Activated B cell treated with CpG ODN at 0.5 μM for 24 hours (primary cell): ENCODE results near the gene TNFRSF4. TPM values are rescaled to one million over a fixed set of nuclear protein-coding genes. Genes with fewer than 3 reads are reported as not detected.

Experiments
- ATAC-seq: fragments of 200-7000 bp; cut with Tn5 transposase; one replicate; pipeline ENCODE4 v1.10.0; 2021; ENCODE audit warnings: low read depth, mild to moderate bottlenecking, moderate library complexity
- CTCF ChIA-PET: fragments of 350-600 bp; sonication (Branson Sonifier 250); formaldehyde crosslinking; loops from one replicate; lab custom pipeline; 2021; ENCODE audit warnings: antibody characterized with exemption; lab: Charles Lee
- POLR2A ChIA-PET: fragments of 350-600 bp; sonication (Branson Sonifier 250); formaldehyde crosslinking; loops from one replicate; lab custom pipeline; 2021; ENCODE audit warnings: antibody characterized with exemption; lab: Charles Lee
- DNase-seq: peaks from one replicate; pipeline ENCODE4 v3.0.0; 2022
- H3K27ac Mint-ChIP-seq: one replicate; pipeline ENCODE4 v1.8.0; 2020; ENCODE audit warnings: mixed read lengths
- H3K27me3 Mint-ChIP-seq: one replicate; pipeline ENCODE4 v1.8.0; 2021; ENCODE audit warnings: mixed read lengths
- H3K36me3 Mint-ChIP-seq: one replicate; pipeline ENCODE4 v1.8.0; 2021; ENCODE audit warnings: low read depth, mixed read lengths
- H3K4me1 Mint-ChIP-seq: one replicate; pipeline ENCODE4 v1.8.0; 2021; ENCODE audit warnings: mixed read lengths
- H3K4me3 Mint-ChIP-seq: one replicate; pipeline ENCODE4 v1.8.0; 2020; ENCODE audit warnings: mild to moderate bottlenecking, mixed read lengths
- H3K9me3 Mint-ChIP-seq: one replicate; pipeline ENCODE4 v1.8.0; 2020; ENCODE audit warnings: mixed read lengths
- CTCF ChIP-seq: fragments of 200-600 bp; IDR thresholded peaks from one replicate; pipeline ENCODE4 v1.8.0; 2022; ENCODE audit warnings: antibody characterized with exemption, mild to moderate bottlenecking
- intact Hi-C: fragments of 100-400 bp; cut with micrococcal nuclease; formaldehyde crosslinking; loops from one replicate; pipeline ENCODE4 v1.15.1; 2024
- total RNA-seq: library from RNA; stranded (reverse); gene quantifications from 2 replicates; pipeline ENCODE4 v1.2.3, GENCODE V29; 2022

The TNFRSF4 gene
- total RNA-seq, 1 donor from 2014 or later = 0.86 TPM

DNA sequence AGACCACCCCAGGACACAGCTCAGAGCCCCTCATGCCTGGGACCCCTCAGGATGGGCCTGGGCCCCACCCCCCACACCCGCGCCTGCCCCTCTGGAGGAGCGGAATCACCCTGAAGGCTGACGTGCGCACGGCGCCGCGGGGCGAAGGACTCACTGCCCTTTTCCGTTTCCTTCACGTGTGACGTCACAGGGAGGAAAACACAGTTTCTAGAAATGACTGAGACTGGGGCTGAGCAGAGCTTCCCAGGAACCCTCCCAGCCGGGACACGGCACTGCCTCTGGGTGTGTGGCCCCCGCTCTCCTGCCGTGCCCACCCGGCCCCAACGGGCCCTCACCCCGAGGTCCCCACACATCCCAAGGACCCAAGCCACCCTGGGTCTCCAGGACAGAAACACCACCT lies 5.4 kb upstream of the TNFRSF4 start:
- H3K4me1 Mint-ChIP-seq = peaks cover 26% of the 10 kb centered on the region
- POLR2A ChIA-PET = interaction anchor here (1.7 kb wide), 1 partner anchor 11 kb away, joined by 5 read pairs; no protein-coding TSS in a partner anchor
- ATAC-seq (no peak), DNase-seq (no peak)
- H3K36me3 Mint-ChIP-seq = peaks cover 65% of the 10 kb centered on the region
- CTCF ChIA-PET = no interaction called here
- no peak for TF ChIP-seq CTCF
- H3K27me3 Mint-ChIP-seq = no peaks in the 10 kb centered on the region
- no peak overlapping the region for H3K4me3 Mint-ChIP-seq
- no peak overlapping the region for H3K27ac Mint-ChIP-seq
- no peaks in the 10 kb centered on the region for H3K9me3 Mint-ChIP-seq
- intact Hi-C loops = no loop called here

GRCh38 chr1:1218524-1219200 lies 4.7 kb upstream of the TNFRSF4 start:
- DNase-seq (no peak), ATAC-seq (no peak)
- Mint-ChIP-seq H3K36me3 (peaks cover 59% of the 10 kb centered on the region), H3K4me1 (peaks cover 29% of the 10 kb centered on the region), H3K27me3 (no peaks in the 10 kb centered on the region), H3K27ac (no peak overlapping the region), H3K9me3 (no peaks in the 10 kb centered on the region), H3K4me3 (no peak overlapping the region)
- intact Hi-C loops = no loop called here
- TF ChIP-seq CTCF = no peak
- ChIA-PET POLR2A (interaction anchor here (0.7 to 1.7 kb wide), 3 partner anchors 10 to 82 kb away, joined by 3 to 5 read pairs (median 3); no protein-coding TSS in a partner anchor), CTCF (interaction anchor here (2.1 kb wide), 1 partner anchor 96 kb away, joined by 4 read pairs; no protein-coding TSS in a partner anchor)

DNA sequence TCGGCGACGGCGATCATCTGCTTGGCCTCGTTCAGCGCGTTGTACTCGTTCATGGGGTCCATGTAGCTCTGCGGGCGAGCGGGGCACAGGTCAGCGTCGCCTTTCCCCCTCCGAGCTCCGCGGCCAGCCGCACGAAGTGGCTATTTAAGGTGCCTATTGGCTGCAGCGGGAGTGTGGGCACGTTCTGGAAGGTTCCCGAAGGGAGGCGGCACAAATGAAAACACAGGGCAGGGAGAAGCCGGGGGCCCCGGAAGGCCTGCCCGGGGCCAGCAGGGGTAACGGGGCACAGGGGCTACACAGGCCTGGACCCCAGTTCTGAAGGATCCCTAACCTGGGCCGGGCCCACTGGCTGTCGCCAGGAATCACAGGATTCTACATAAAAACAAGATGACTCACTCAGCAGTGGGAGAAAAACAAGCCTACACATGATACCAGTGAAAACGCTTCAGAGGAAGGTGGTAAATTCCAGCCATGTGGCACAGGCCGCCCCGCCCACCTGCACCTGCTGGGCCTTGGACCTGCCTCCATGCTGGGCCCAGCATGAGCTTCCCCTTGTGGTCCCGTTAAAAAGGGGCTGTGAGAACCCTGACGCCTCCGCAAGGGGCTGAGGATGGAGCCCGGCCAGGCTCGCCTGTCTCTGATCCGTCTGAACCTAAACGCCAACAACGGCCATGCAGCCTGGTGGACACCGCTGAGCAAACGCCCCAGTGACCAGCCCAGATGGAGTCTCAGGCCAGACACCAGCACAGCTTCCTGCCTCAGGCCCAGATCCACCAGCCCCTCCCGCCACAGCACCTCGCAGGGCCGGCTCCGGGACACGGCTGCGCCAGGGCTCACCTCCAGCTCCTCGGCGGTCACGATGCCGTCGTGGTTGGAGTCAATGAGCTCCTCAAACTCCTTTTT lies 3.9 kb upstream of the TNFRSF4 start:
- H3K36me3 Mint-ChIP-seq = peaks cover 53% of the 10 kb centered on the region
- no peak for ATAC-seq
- no peaks in the 10 kb centered on the region for H3K9me3 Mint-ChIP-seq
- DNase-seq = no peak
- no peak overlapping the region for H3K27ac Mint-ChIP-seq
- POLR2A ChIA-PET = interaction anchor here (0.7 to 1.7 kb wide), 3 partner anchors 9 to 81 kb away, joined by 3 to 5 read pairs (median 3); no protein-coding TSS in a partner anchor
- CTCF ChIA-PET = interaction anchor here (2.1 kb wide), 1 partner anchor 95 kb away, joined by 4 read pairs; no protein-coding TSS in a partner anchor
- peaks cover 31% of the 10 kb centered on the region for H3K4me1 Mint-ChIP-seq
- no peak for TF ChIP-seq CTCF
- no peak overlapping the region for H3K4me3 Mint-ChIP-seq
- intact Hi-C loops = no loop called here
- no peaks in the 10 kb centered on the region for H3K27me3 Mint-ChIP-seq

GRCh38 chr1:1216770-1217620 lies 3.0 kb upstream of the TNFRSF4 start:
- DNase-seq (no peak), ATAC-seq (no peak)
- TF ChIP-seq CTCF = no peak
- no peaks in the 10 kb centered on the region for H3K27me3 Mint-ChIP-seq
- ChIA-PET POLR2A (interaction anchor here (0.5 to 2.4 kb wide), 3 partner anchors 14 to 158 kb away, joined by 3 to 6 read pairs (median 3); partner anchors contain the start of gene AURKAIP1), CTCF (interaction anchor here (2.1 kb wide), 1 partner anchor 94 kb away, joined by 4 read pairs; no protein-coding TSS in a partner anchor)
- intact Hi-C loops = no loop called here
- no peaks in the 10 kb centered on the region for H3K9me3 Mint-ChIP-seq
- H3K27ac Mint-ChIP-seq = peak overlapping the region; percentile 52
- H3K36me3 Mint-ChIP-seq = peaks cover 48% of the 10 kb centered on the region
- H3K4me1 Mint-ChIP-seq = peaks cover 31% of the 10 kb centered on the region
- H3K4me3 Mint-ChIP-seq = no peak overlapping the region
